Measurements from ENCODE around the gene PGBD1.

DNA sequence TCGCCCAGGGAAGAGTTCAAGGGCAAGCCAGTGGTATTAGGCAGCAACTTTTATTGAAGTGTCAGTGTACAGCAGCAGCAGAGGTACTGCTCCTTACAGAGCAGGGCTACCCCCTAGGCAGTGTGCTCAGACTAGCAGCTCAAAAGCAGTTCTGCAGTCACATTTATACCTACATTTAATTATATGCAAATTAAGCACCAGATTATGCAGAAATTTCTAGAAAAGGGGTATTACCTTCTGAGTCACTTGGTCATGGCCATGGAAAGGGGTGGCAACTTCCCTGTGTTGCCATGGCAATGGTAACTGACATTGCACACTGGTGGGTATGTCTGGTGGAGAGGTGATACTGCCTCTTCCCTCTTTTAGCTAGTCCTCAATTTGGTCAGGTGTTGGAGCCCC, 27.3 kb upstream of the PGBD1 start:
- TF ChIP-seq, protein P1, sequence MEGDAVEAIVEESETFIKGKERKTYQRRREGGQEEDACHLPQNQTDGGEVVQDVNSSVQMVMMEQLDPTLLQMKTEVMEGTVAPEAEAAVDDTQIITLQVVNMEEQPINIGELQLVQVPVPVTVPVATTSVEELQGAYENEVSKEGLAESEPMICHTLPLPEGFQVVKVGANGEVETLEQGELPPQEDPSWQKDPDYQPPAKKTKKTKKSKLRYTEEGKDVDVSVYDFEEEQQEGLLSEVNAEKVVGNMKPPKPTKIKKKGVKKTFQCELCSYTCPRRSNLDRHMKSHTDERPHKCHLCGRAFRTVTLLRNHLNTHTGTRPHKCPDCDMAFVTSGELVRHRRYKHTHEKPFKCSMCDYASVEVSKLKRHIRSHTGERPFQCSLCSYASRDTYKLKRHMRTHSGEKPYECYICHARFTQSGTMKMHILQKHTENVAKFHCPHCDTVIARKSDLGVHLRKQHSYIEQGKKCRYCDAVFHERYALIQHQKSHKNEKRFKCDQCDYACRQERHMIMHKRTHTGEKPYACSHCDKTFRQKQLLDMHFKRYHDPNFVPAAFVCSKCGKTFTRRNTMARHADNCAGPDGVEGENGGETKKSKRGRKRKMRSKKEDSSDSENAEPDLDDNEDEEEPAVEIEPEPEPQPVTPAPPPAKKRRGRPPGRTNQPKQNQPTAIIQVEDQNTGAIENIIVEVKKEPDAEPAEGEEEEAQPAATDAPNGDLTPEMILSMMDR (IDR thresholded peaks at IDR 0.05; ENCODE audit: insufficient read depth, low read depth, low read length) = no peak
- TF ChIP-seq EZH2 (IDR thresholded peaks at IDR 0.05; ENCODE audit: insufficient read depth, low read length) = no peak
